Right ventricle myocardium superior (tissue), 1 donor: ENCODE measurements around the gene SRRD. TPM values are rescaled to one million over a fixed set of nuclear protein-coding genes. Genes with fewer than 3 reads are reported as not detected.
"Not testable (repeated sequence)": the region's sequence is repeated elsewhere in the genome, so short reads cannot be mapped to it uniquely, and the experiment has no call there.

ENCODE experiments used
- ATAC-seq: fragments of 200-7000 bp; cut with Tn5 transposase; one replicate; pipeline ENCODE4 v1.9.1; 2020; ENCODE audit warnings: mild to moderate bottlenecking; ENCODE audit not compliant: poor library complexity
- DNase-seq: peaks from one replicate; pipeline ENCODE4 v3.0.0-alpha.2; 2020
- intact Hi-C: fragments of 100-400 bp; cut with DNase I; formaldehyde crosslinking; loops from one replicate; pipeline ENCODE4 v1.11.2; 2022
- total RNA-seq: library from RNA; stranded (reverse); fragmentation: NEBNext Ultra II Directional; extraction: Animal tissue kit (Norgen Biotek cat#: 25700); gene quantifications from one replicate; pipeline ENCODE4 v1.2.1, GENCODE V29; 2021
- donor health status: DM: no; HTN: yes; CAD: no; lungs with severe emphysema.

Gene SRRD
- total RNA-seq, 1 donor from 2014 or later: 23.2 TPM

DNA sequence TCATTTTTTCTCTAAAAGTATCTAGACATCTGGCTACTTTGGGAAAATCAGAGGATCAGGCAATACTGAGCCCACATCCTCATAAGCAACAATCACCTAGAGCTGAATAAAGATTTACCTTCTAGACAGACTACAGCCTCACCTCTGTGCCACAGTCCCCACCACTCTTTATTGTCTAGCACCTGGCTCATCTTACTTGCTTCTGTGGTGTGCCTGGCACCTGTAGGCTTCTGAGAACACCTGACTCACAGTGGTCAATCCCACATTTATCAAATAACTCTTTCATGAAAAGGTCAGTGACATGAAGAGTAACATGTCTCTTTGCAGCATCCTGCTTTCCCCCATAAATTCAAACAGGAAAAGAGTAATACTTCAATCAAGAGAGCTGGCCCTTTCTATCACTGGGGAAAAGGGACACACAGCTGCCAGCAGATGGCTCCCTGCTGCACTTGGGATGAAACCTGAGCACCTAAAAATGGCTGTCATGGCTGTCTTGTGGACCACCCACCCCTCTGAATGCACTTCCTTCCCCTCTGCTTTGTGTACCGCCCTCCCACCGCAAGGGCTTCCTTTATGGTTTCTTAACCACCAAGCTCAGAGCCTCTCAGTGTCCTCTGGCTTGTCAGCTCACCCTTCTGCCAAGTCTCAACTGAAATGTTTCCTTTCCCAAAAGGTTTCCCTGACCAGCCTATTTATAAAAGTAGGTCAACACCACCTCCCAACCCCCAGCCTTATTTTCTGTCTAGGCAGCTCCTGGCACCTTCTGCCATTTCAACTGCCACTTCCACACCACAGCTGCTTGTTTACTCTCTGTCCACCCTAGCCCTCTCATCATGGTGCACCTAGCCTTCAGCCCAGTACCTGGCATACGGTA lies 19.2 kb downstream of the SRRD start:
- intact Hi-C loops: no loop called here
- DNase-seq (no peak), ATAC-seq (peak; percentile 95)

GRCh38 chr22:26503758-26504157 lies 20.1 kb downstream of the SRRD start:
- DNase-seq (no peak), ATAC-seq (peak; percentile 76)
- intact Hi-C loops: no loop called here

- DNase-seq (no peak), ATAC-seq (no peak)
- intact Hi-C loops: no loop called here
Measured at GRCh38 chr22:26508148-26508547, 24.5 kb downstream of the SRRD start.

GRCh38 chr22:26512149-26512793 lies 28.6 kb downstream of the SRRD start, which contains the start of gene TFIP11:
Gene TFIP11, minus strand, starts transcription at chr22:26512473. Its CDS starts 2,201 bp downstream, at chr22:26510272.
- ATAC-seq (peak; percentile 100), DNase-seq (peak; percentile 98)
- intact Hi-C loops: loop anchor here (5.0 kb wide), 1 partner anchor 80 kb away; the partner anchor contains the start of gene TPST2

- intact Hi-C loops: loop anchor here (5.0 kb wide), 1 partner anchor 78 kb away; the partner anchor contains the start of gene TPST2
- no peak for DNase-seq
- ATAC-seq: no peak
Measured at GRCh38 chr22:26513838-26514237, 30.2 kb downstream of the SRRD start.

- ATAC-seq (no peak), DNase-seq (no peak)
- intact Hi-C loops: loop anchor here (5.0 kb wide), 1 partner anchor 78 kb away; the partner anchor contains the start of gene TPST2
Measured at GRCh38 chr22:26514419-26515161, 30.9 kb downstream of the SRRD start.

GRCh38 chr22:26515931-26516330 lies 32.3 kb downstream of the SRRD start:
- ATAC-seq (no peak), DNase-seq (no peak)
- intact Hi-C loops: no loop called here

GRCh38 chr22:26516503-26516902 lies 32.8 kb downstream of the SRRD start:
- ATAC-seq (no peak), DNase-seq (no peak)
- intact Hi-C loops: no loop called here

DNA sequence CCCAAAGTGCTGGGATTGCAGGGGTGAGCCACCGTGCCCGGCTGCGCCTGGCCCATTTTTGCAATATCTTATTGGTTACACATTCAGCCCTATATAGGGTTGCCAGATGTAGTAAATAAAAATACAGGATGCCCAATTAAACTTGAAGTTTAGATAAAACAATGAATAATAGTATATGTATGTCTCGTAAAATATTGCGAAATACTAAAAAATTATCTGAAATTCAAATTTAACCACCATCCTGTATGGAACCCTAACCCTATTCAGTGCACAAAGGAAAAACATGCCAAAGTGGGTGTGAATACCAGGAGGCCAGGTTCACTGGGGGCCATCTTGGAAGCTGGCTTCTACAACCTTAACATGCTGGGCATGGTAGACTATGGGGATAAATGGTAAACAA lies 33.8 kb downstream of the SRRD start:
- intact Hi-C loops: no loop called here

DNA sequence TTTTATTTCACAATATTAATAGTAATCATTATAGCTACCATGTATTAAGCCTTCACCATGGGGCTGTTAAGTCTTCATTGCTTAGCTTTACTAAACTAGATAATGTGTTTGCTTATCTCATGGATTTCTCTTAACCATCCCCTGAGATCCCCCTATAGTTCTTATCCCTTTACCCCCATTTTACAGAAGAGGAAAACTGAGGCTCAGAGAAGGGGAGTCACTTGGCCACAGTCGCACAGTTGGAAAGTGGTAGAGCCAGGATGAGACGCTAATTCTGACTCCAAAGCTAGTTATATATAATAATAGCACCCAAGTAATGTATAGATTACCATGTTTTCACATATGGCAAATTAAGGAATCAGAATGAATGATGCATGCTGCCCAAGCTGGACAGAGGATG lies 38.3 kb downstream of the SRRD start:
- ATAC-seq (no peak), DNase-seq (no peak)
- intact Hi-C loops: no loop called here

More for the DNA sequence above, 33.8 kb downstream of the SRRD start:
- no peak for DNase-seq
- no peak for ATAC-seq

DNA sequence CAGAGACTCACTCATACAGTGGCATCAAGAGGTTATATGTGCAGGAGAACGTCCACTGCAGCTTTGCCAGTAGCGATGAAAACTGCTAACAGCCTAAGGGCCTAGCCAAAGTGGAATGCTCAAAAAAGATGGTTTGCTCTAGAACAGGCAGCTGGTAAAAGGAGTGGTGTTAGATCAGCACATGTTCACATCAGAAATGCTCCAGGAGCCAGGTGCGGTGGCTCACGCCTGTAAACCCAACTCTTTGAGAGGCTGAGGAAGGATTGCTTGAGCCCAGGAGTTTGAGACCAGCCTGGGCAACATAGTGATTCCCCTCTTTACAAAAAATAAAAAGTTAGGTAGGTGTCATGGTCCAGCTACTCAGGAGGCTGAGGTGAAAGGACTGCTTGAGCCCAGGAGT lies 38.9 kb downstream of the SRRD start:
- intact Hi-C loops: no loop called here
- ATAC-seq: no peak
- no peak for DNase-seq

- intact Hi-C loops: no loop called here
- ATAC-seq: no peak
- DNase-seq: no peak
Measured at GRCh38 chr22:26524870-26525269, 41.2 kb downstream of the SRRD start.

DNA sequence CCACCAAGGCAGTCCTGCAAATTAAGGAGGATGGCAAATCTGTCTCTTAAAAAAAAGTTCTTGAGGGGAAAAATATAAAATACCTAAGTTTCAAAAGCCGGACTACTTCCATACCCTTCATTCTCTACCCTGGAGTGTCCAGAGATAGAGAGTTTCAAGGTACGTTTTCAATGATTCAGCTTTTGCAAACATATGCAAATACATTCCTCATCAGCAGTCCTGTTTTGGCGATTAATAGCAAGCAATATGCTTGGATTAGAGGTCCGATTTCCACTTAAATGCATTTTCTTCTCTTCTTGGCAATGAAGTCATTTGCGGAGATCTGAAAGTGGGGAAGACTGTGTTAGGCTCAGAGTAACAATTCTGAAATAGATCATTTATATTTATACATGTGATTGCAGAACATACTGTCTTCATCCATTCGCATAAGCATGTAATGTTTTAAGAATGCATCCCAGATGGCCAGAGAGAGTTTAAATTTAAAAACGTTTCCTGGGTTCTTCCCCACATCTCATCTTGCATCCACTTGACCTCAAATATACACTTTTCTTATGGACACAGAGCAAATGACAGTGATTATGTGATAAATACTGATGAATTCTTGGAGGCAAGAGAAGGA lies 42.4 kb downstream of the SRRD start:
- ATAC-seq (no peak), DNase-seq (no peak)
- intact Hi-C loops: no loop called here

DNA sequence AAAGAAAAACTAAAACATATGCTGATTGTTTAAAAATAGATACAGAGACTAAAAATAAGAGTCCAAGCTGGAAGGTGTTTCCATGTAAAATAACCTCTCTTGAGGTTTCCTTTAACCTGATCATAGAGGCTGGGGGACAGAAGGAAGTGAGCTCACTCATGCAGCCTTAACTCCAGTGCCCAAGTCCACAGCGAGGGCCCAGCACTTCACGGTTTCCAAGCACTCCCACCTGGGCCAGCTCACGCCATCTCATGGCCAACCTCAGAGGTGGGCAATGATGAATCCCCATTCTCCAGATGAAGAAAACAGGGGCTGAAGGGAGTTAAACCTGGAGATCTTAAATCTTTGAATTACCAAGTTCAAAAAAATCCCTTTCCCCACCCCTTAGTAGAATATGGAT lies 43.5 kb downstream of the SRRD start:
- intact Hi-C loops: no loop called here
- DNase-seq: no peak
- peak; percentile 28 for ATAC-seq

DNA sequence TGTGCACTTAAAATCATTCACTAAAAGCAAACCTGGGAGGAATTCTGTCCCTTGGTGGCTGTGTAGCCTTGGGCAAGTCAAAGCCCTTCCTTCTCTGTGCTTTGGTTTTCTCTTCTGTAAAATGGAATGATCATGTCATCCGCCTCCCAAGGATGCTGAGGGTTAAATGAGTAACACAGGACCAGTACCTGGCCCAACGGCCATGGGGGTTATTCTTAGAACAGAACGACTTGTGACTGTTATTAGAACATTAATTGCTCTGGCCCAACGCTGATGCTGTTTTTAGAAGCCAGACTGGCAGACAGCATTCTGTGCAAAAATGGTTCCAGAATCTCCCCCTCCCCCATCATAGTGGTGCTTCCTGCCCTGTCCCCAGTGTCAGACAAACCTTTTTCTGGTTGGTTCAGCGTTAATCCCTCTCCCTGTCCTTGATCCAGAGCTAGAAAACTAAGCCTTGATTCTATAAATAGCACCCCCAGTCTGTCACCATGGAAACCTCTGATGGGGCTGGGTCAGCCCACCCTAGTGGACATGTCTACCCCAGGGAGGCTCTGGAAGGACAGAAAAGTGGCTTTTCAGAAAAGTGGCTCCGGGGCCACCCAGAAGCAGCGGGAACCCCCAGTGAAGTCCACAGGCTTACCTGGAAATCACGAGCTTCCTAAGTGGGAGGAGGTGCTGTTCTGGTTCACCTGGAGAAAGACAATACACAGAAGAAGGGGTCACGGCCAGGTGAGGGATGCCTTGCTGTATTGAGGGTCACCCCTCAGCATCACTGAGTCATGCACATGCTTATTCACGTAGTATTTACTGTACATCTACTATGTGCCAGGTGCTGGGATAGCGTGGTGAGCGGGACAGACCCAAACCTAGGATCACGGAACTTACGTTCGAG lies 44.1 kb downstream of the SRRD start:
- intact Hi-C loops: loop anchor here (2.0 kb wide), 1 partner anchor 19 kb away; no protein-coding TSS in a partner anchor
- no peak for DNase-seq
- ATAC-seq: peak; percentile 92

DNA sequence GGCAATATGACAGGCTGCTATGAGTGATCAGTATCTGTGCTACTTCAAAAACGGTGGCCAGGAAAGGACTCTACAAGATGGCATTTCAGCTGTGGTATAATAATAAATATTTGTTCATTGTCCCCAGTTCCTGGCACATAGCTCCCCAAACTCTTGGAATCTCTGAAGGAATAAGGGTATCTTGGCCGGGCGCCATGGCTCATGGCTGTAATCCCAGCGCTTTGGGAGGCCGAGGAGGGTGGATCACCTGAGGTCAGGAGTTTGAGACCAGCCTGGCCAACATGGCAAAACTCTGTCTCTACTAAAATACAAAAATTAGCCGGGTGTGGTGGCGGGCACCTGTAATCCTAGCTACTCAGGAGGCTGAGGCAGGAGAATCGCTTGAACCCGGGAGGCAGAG lies 44.8 kb downstream of the SRRD start:
- intact Hi-C loops: loop anchor here (2.0 kb wide), 1 partner anchor 18 kb away; no protein-coding TSS in a partner anchor
- DNase-seq, ATAC-seq: not testable (repeated sequence)

DNA sequence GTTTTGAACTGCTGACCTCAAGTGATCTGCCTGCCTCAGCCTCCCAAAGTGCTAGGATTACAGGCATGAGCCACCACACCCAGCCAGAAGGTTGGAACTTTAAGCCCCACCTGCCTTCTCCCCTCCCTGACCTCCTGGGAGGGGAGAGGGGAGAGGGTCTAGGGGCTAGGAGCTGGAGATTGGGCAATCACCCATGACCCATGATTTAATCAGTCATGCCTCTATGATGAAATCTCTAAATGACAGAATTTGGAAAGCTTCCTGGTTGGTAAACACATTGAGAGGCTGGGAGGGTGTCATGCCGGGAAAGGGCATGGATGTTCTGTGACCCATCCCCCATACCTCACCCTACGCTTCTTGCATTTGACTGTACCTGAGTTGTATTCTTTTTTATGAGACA lies 45.7 kb downstream of the SRRD start:
- no peak for DNase-seq
- ATAC-seq: no peak
- intact Hi-C loops: loop anchor here (2.0 kb wide), 1 partner anchor 17 kb away; no protein-coding TSS in a partner anchor
